ENCODE measurements around the gene KNSTRN. TPM values are rescaled to one million over a fixed set of nuclear protein-coding genes. Genes with fewer than 3 reads are reported as not detected.

KNSTRN gene
- total RNA-seq, 6 experiments from 2014 or later: 5.4 to 17.2 (median 11.2) TPM

DNA sequence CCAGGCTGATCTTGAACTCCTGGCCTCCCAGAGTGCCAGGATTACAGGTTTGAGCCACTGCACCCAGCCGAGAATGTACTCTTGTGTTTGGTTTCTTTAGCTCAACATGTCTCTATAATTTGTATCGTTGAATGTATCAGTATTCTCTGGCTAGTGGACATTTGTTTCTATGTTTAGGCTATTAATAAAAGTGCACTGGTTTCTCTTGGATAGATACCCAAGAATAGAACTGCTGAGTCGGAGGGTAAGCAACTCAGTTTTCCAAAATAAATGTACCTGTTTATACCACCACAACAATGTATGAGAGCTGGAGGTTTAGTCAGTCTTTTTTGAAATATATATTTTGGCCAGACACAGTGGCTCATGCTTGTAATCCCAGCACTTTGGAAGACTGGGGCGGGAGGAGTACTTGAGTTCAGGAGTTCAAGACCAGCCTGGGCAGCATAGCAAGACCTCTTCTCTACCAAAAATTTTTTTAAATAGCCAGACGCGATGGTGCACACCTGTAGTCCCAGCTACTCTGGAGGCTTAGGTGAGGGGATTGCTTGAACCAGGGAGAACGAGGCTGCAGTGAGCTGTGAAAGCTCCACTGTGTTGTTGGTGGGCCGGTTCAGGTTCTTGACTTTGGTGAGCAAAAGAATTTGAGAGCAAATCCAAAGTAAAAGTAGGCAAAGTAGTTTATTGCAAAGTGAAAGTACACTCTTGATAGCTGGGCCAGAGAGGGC lies 15.3 kb downstream of the KNSTRN start:
- no peak for DNase-seq
- ATAC-seq: no peak
- no peak overlapping the region for H3K27ac ChIP-seq
- no peaks in the 10 kb centered on the region for H3K4me1 ChIP-seq
- TF ChIP-seq POLR2A (IDR thresholded peaks at IDR 0.05): no peak
- TF ChIP-seq, protein P1, sequence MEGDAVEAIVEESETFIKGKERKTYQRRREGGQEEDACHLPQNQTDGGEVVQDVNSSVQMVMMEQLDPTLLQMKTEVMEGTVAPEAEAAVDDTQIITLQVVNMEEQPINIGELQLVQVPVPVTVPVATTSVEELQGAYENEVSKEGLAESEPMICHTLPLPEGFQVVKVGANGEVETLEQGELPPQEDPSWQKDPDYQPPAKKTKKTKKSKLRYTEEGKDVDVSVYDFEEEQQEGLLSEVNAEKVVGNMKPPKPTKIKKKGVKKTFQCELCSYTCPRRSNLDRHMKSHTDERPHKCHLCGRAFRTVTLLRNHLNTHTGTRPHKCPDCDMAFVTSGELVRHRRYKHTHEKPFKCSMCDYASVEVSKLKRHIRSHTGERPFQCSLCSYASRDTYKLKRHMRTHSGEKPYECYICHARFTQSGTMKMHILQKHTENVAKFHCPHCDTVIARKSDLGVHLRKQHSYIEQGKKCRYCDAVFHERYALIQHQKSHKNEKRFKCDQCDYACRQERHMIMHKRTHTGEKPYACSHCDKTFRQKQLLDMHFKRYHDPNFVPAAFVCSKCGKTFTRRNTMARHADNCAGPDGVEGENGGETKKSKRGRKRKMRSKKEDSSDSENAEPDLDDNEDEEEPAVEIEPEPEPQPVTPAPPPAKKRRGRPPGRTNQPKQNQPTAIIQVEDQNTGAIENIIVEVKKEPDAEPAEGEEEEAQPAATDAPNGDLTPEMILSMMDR (IDR thresholded peaks at IDR 0.05): no peak
- no peaks in the 10 kb centered on the region for H3K27me3 ChIP-seq
- WGBS (ENCODE audit: insufficient coverage, low coverage, low lambda C conversion rate, missing lambda C conversion rate): 86% methylated on average over 7 of the region's 8 CpGs
- H3K36me3 ChIP-seq: peaks cover 0 to 10% (median 0%) of the 10 kb centered on the region in 4 donors
- intact Hi-C loops (cut with DNase I): no loop called here
- H3K9me3 ChIP-seq: no peaks in the 10 kb centered on the region
- no peak overlapping the region for H3K4me3 ChIP-seq

DNA sequence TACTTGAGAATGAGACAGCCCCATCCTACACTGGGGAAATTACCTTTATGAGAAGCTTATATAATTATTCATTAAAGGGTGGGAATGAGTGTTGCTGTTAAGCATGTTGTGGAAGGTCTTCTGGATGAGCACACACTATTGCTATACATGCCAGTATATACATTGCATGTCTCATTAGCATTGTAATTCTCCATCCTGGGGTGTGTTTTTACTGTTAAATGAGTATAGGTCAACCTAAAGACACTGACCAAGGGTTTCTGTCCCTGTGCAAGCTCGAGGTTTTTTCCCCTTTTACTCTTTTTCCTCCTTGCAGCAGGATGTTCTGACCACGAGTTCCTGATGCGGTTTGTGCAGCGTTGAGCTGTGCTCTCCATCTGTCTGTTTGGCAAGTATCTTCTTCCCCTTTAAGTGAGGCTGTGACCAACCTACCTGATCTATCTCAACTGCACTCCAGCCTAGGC lies 15.9 kb downstream of the KNSTRN start:
- peak; percentile 58 to 61 (median 60) for ATAC-seq
- no peak overlapping the region for H3K27ac ChIP-seq
- H3K27me3 ChIP-seq: no peaks in the 10 kb centered on the region
- DNase-seq: no peak
- no peaks in the 10 kb centered on the region for H3K4me1 ChIP-seq
- WGBS (ENCODE audit: insufficient coverage, low coverage, low lambda C conversion rate, missing lambda C conversion rate): 43% methylated on average over 2 of the region's 4 CpGs
- H3K4me3 ChIP-seq: no peak overlapping the region
- intact Hi-C loops (cut with DNase I): no loop called here
- H3K9me3 ChIP-seq: no peaks in the 10 kb centered on the region
- TF ChIP-seq POLR2A (IDR thresholded peaks at IDR 0.05): no peak
- TF ChIP-seq, protein P1 (IDR thresholded peaks at IDR 0.05): no peak
- peaks cover 0 to 5% (median 0%) of the 10 kb centered on the region in 4 donors for H3K36me3 ChIP-seq

DNA sequence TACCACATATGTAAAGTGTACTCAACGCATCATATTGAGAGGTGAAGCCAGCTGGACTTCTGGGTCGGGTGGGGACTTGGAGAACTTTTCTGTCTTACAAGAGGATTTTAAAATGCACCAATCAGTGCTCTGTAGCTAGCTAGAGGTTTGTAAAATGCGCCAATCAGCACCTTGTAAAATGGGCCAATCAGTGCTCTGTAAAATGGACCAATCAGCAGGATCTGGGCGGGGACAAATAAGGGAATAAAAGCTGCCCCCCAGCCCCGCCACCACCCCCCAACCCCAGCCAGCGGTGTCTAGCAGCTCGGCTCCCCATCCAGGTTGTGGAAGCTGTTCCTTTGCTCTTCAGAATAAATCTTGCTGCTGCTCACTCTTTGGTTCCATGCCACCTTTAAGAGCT lies 16.8 kb downstream of the KNSTRN start:
- Histone ChIP-seq H3K4me1 (no peaks in the 10 kb centered on the region), H3K4me3 (no peak overlapping the region), H3K36me3 (no peaks in the 10 kb centered on the region), H3K27me3 (no peaks in the 10 kb centered on the region), H3K27ac (no peak overlapping the region), H3K9me3 (no peaks in the 10 kb centered on the region)
- TF ChIP-seq POLR2A (IDR thresholded peaks at IDR 0.05): no peak
- TF ChIP-seq, protein P1 (IDR thresholded peaks at IDR 0.05): no peak
- intact Hi-C loops (cut with DNase I): no loop called here
- 83% methylated on average over 3 of the region's 7 CpGs for WGBS (ENCODE audit: insufficient coverage, low coverage, low lambda C conversion rate, missing lambda C conversion rate)
- DNase-seq: no peak
- no peak for ATAC-seq

DNA sequence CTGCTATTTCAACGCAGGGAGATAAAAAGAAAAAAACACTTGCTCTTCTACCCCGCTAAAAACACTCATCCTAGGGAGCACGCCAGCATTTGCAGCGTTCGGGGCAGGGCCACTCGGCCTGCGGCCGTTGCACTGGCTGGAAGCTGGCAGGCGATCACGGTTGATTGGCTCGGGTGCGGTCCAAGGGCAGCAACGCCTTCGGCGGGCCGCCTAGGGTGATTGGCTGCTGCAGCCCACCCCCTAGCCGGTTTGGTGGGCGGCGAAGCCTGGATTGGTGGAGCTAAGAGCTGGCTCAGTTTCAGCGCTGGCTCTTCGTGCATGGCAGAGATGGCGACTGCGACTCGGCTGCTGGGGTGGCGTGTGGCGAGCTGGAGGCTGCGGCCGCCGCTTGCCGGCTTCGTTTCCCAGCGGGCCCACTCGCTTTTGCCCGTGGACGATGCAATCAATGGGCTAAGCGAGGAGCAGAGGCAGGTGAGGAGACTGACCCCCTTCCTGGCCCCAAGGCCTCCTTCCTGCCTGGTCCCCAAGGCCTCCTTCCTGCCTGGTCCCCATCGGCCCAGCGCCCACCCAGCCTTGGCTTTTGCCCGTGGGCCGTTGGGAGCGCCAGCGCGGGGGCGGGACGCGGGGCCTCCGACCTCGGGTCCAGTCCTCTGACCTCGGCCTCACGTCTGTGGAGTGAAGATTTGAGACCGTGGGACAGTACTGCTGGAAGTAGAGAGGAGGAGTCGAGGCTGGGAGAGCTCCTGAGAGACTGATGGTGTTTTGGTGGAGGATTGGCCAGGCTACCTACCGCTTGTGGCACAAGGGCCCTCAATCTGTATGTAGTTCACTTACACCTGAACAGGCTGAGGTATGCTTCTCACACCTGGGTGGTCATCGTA lies 23.2 kb downstream of the KNSTRN start, which contains the start of gene IVD:
IVD (plus strand) TSS at position 295 of the 881 bp plus-strand sequence; CDS start at position 328, 33 bp downstream.
- Histone ChIP-seq H3K4me1 (peaks cover 0 to 26% (median 5%) of the 10 kb centered on the region in 4 donors), H3K36me3 (peaks cover 0 to 31% (median 4%) of the 10 kb centered on the region in 4 donors), H3K4me3 (peak within 1 kb of the TSS; percentile 71 to 97 (median 91)), H3K27me3 (no peaks in the 10 kb centered on the region), H3K27ac (peak within 1 kb of the TSS; percentile 59 to 75 (median 65)), H3K9me3 (no peaks in the 10 kb centered on the region)
- peak; percentile 98 to 99 (median 98) for ATAC-seq
- DNase-seq: peak; percentile 97 to 98 (median 98)
- peak; percentile 84 for TF ChIP-seq POLR2A (IDR thresholded peaks at IDR 0.05)
- TF ChIP-seq, protein P1 (IDR thresholded peaks at IDR 0.05): no peak
- intact Hi-C loops (cut with DNase I): no loop called here
- 3% methylated on average over 28 of the region's 54 CpGs for WGBS (ENCODE audit: insufficient coverage, low coverage, low lambda C conversion rate, missing lambda C conversion rate)
